ENCODE data around the gene IFFO2. TPM values are rescaled to one million over a fixed set of nuclear protein-coding genes. Genes with fewer than 3 reads are reported as not detected.

Gene IFFO2
- total and polyA plus RNA-seq, 2 experiments from 2014 or later, result 0.71 to 7.5 TPM

DNA sequence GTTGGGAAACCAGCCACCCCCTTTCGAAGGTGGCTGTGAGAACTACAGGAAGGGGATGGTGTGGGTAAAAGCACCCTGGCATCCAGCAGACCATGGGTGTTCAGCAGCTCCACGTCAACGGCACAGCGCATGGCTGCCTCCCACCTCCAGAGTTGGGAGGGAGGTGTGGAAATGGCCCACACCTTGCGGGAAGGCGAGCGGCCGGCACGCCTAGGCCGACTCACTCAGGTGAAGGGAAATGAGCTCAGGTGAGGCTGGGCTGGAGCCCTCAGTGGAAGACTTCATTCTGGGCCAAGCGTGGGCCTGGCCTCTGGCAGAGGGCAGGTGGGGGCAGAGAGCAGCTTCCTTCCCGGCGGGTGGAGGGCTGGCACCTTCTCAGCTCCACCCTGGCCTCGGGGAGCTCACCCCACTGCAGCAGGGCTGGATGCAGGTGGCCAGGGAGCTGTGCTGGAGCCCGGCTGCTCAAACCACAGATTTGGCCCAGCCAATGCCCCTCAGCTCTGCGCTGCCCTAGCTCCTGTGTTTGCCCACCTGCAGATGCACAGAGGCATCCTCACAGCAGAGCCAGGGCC lies 29.3 kb downstream of the IFFO2 start (continued):
- TF ChIP-seq, protein P1, sequence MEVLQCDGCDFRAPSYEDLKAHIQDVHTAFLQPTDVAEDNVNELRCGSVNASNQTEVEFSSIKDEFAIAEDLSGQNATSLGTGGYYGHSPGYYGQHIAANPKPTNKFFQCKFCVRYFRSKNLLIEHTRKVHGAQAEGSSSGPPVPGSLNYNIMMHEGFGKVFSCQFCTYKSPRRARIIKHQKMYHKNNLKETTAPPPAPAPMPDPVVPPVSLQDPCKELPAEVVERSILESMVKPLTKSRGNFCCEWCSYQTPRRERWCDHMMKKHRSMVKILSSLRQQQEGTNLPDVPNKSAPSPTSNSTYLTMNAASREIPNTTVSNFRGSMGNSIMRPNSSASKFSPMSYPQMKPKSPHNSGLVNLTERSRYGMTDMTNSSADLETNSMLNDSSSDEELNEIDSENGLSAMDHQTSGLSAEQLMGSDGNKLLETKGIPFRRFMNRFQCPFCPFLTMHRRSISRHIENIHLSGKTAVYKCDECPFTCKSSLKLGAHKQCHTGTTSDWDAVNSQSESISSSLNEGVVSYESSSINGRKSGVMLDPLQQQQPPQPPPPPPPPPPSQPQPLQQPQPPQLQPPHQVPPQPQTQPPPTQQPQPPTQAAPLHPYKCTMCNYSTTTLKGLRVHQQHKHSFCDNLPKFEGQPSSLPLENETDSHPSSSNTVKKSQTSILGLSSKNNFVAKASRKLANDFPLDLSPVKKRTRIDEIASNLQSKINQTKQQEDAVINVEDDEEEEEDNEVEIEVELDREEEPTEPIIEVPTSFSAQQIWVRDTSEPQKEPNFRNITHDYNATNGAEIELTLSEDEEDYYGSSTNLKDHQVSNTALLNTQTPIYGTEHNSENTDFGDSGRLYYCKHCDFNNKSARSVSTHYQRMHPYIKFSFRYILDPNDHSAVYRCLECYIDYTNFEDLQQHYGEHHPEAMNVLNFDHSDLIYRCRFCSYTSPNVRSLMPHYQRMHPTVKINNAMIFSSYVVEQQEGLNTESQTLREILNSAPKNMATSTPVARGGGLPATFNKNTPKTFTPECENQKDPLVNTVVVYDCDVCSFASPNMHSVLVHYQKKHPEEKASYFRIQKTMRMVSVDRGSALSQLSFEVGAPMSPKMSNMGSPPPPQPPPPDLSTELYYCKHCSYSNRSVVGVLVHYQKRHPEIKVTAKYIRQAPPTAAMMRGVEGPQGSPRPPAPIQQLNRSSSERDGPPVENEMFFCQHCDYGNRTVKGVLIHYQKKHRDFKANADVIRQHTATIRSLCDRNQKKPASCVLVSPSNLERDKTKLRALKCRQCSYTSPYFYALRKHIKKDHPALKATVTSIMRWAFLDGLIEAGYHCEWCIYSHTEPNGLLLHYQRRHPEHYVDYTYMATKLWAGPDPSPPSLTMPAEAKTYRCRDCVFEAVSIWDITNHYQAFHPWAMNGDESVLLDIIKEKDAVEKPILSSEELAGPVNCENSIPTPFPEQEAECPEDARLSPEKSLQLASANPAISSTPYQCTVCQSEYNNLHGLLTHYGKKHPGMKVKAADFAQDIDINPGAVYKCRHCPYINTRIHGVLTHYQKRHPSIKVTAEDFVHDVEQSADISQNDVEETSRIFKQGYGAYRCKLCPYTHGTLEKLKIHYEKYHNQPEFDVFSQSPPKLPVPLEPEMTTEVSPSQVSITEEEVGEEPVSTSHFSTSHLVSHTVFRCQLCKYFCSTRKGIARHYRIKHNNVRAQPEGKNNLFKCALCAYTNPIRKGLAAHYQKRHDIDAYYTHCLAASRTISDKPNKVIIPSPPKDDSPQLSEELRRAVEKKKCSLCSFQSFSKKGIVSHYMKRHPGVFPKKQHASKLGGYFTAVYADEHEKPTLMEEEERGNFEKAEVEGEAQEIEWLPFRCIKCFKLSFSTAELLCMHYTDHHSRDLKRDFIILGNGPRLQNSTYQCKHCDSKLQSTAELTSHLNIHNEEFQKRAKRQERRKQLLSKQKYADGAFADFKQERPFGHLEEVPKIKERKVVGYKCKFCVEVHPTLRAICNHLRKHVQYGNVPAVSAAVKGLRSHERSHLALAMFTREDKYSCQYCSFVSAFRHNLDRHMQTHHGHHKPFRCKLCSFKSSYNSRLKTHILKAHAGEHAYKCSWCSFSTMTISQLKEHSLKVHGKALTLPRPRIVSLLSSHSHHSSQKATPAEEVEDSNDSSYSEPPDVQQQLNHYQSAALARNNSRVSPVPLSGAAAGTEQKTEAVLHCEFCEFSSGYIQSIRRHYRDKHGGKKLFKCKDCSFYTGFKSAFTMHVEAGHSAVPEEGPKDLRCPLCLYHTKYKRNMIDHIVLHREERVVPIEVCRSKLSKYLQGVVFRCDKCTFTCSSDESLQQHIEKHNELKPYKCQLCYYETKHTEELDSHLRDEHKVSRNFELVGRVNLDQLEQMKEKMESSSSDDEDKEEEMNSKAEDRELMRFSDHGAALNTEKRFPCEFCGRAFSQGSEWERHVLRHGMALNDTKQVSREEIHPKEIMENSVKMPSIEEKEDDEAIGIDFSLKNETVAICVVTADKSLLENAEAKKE (CRISPR knock-in tag; IDR thresholded peaks at IDR 0.05), result no peak
- TF ChIP-seq CTCF (conservative IDR thresholded peaks at IDR 0.05; ENCODE audit: low read depth in 2 of 2) (no peak), CREB1 (CRISPR knock-in tag; IDR thresholded peaks at IDR 0.05; ENCODE audit: low read depth) (no peak)

DNA sequence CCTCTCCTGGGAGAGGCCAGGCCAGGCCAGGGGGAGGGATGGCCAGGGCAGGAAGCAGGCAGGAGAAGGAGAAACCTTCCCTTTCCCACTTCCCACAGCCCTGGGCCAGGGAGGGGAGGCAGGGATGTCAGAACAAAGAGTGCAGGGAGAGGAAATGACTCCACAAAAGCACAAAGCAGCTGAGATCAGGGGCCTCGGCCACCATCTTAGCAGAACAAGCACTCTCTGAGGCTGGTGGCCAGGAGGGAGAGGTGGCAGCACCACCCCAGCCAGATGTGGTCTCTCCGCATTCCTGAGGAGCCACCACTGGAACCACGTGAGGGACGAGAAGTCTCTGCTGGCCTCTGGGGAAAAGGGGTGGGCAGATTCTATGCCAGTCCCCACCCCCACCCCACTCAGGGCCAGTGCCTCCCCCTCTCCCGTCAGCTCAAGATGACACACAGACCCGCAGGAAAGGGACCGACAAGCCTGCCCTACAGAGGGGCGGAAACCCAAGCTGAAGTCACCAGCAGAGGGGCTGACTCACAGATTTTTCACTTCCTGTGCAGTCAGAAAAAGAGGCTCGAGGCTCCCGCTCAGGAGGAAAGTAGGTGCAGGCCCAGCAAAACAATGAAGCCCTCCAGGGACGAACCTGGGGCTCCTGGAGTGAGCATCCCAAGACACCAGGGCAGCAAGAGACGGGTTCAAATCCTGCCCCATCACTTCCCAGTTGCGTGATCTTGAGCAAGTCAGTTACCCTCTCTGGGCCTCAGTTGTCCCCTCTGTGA lies 30.0 kb downstream of the IFFO2 start:
- Histone ChIP-seq H3K4me1 (ENCODE audit: insufficient read depth) (no peaks in the 10 kb centered on the region; the same call in 1 of the 2 replicates), H4K20me1 (replicated peaks; ENCODE audit: insufficient read depth) (no peaks in the 10 kb centered on the region; the same call in 1 of the 2 replicates), H3K36me3 (ENCODE audit: insufficient read depth) (no peaks in the 10 kb centered on the region), H3K79me2 (replicated peaks; ENCODE audit: insufficient read depth) (no peaks in the 10 kb centered on the region), H3K27ac (ENCODE audit: low read depth) (no peak overlapping the region), H3K27me3 (ENCODE audit: insufficient read depth) (no peaks in the 10 kb centered on the region), H2AFZ (no peak overlapping the region), H3F3A (replicated peaks; ENCODE audit: low read depth) (no peaks in the 10 kb centered on the region), H3K4me3 (no peak overlapping the region), H3K4me2 (no peak overlapping the region), H3K9me2 (ENCODE audit: insufficient read depth) (no peaks in the 10 kb centered on the region)
- Mint-ChIP-seq H3K27ac (no peak overlapping the region), H3K4me1 (peaks cover 30% of the 10 kb centered on the region), H3K27me3 (ENCODE audit: insufficient read depth, low read depth, poor library complexity) (peaks cover 10% of the 10 kb centered on the region), H3K9me3 (peaks cover 3% of the 10 kb centered on the region; the same call in 2 of the 3 replicates), H3K36me3 (ENCODE audit: low read depth) (peaks cover 2% of the 10 kb centered on the region; the same call in 1 of the 3 replicates), H3K4me3 (no peak overlapping the region)
- ATAC-seq (no peak), DNase-seq (ENCODE audit: low spot score) (no peak)
- TF ChIP-seq ETS1 (IDR thresholded peaks at IDR 0.05) (no peak), EZH2 (IDR thresholded peaks at IDR 0.05; ENCODE audit: low read depth, unreplicated experiment) (no peak), POLR2AphosphoS5 (IDR thresholded peaks at IDR 0.05; ENCODE audit: low read depth) (no peak)
